ENCODE measurements around the gene SETBP1. TPM values are rescaled to one million over a fixed set of nuclear protein-coding genes. Genes with fewer than 3 reads are reported as not detected.

SETBP1 gene
- total and polyA plus RNA-seq, 2 of the 8 experiments (the other 6 are each of a cell fraction or from before 2014, with no cell fraction given): 2.0 to 6.5 TPM

GRCh38 chr18:44883671-44884070, 203.0 kb downstream of the SETBP1 start:
- H2BK12ac ChIP-seq (ENCODE audit: low read depth, low read length): no peak overlapping the region
- no peak overlapping the region for H4K8ac ChIP-seq (ENCODE audit: extremely low read depth, insufficient read depth, low read length)
- no peak overlapping the region for H3K4ac ChIP-seq (replicated peaks; ENCODE audit: insufficient read length, low read depth, low read length)
- H4K20me1 ChIP-seq (replicated peaks in 1 of 2; ENCODE audit: control insufficient read depth in 1 of 2, insufficient read depth in 2 of 2, low read length in 2 of 2): no peaks in the 10 kb centered on the region
- no peaks in the 10 kb centered on the region for H3K79me2 ChIP-seq (ENCODE audit: control insufficient read depth in 1 of 2, insufficient read depth in 2 of 2, low read length in 2 of 2)
- CTCF ChIA-PET (ENCODE audit: partially characterized antibody): no interaction called here
- WGBS, 2 experiments (ENCODE audit: extremely low coverage in 1 of 2, insufficient coverage in 1 of 2, insufficient read length in 1 of 2, insufficient replicate concordance in 2 of 2, low coverage in 1 of 2, low lambda C conversion rate in 2 of 2, missing lambda C conversion rate in 1 of 2): 91% methylated on average over 4 of the region's 4 CpGs; no CpG with 5 or more reads in 1 of the 2 experiments
- H4K5ac ChIP-seq (ENCODE audit: insufficient read length, low read depth, low read length): no peak overlapping the region
- FAIRE-seq (no peak), DNase-seq (ENCODE audit: low read depth in 1 of 2, low spot score in 2 of 2) (no peak)
- H2BK5ac ChIP-seq (ENCODE audit: low read depth, low read length): no peak overlapping the region
- no peak overlapping the region for H2BK15ac ChIP-seq (ENCODE audit: low read length)
- H3K23me2 ChIP-seq (ENCODE audit: low read depth, low read length): no peaks in the 10 kb centered on the region
- H3K23ac ChIP-seq (ENCODE audit: insufficient read length): no peak overlapping the region
- no peak overlapping the region for H3K4me3 ChIP-seq (ENCODE audit: extremely low read depth in 1 of 4, insufficient read depth in 2 of 4, low read depth in 3 of 4, low read length in 4 of 4)
- H3K9ac ChIP-seq (replicated peaks in 1 of 4; ENCODE audit: extremely low read depth in 1 of 4, low read depth in 3 of 4, low read length in 3 of 4): no peak overlapping the region
- no peak overlapping the region for H2AK5ac ChIP-seq (ENCODE audit: low read depth, low read length)
- H3K18ac ChIP-seq (ENCODE audit: extremely low read depth, low read length): no peak overlapping the region
- H2AFZ ChIP-seq (ENCODE audit: low read length): no peak overlapping the region
- H3K27me3 ChIP-seq (replicated peaks in 1 of 4; ENCODE audit: control insufficient read depth in 3 of 4, extremely low read depth in 1 of 4, insufficient read depth in 3 of 4, low read length in 3 of 4): no peaks in the 10 kb centered on the region
- no peak overlapping the region for H2BK20ac ChIP-seq (ENCODE audit: low read length)
- H3K4me2 ChIP-seq (ENCODE audit: insufficient read depth in 1 of 2, low read depth in 2 of 2, low read length in 2 of 2): no peak overlapping the region
- no peak overlapping the region for H2BK120ac ChIP-seq (replicated peaks; ENCODE audit: low read depth, low read length)
- no peak overlapping the region for H3K27ac ChIP-seq (ENCODE audit: low read depth, low read length)
- no peak overlapping the region for H3K56ac ChIP-seq (replicated peaks; ENCODE audit: insufficient read length, low read depth, low read length)
- H3K79me1 ChIP-seq (ENCODE audit: low read depth, low read length): no peaks in the 10 kb centered on the region
- H4K91ac ChIP-seq (replicated peaks; ENCODE audit: insufficient read length, low read length): no peak overlapping the region
- peaks cover 0 to 9% (median 3%) of the 10 kb centered on the region in 4 experiments; a peak in 3 of 7 replicates for H3K4me1 ChIP-seq (replicated peaks in 1 of 4; ENCODE audit: control insufficient read depth in 3 of 4, insufficient read depth in 4 of 4, low read length in 3 of 4)
- no peaks in the 10 kb centered on the region; a peak in 2 of 4 replicates for H3K9me3 ChIP-seq (ENCODE audit: insufficient read depth in 2 of 2, low read depth in 1 of 2, low read length in 1 of 2)
- no peak overlapping the region for H3K14ac ChIP-seq (ENCODE audit: insufficient read length)
- POLR2A ChIA-PET (ENCODE audit: partially characterized antibody): no interaction called here
- H3K36me3 ChIP-seq (ENCODE audit: control insufficient read depth in 2 of 4, insufficient read depth in 4 of 4, low read length in 3 of 4): no peaks in the 10 kb centered on the region
- TF ChIP-seq CBX8 (IDR thresholded peaks at IDR 0.05; ENCODE audit: borderline replicate concordance, low read depth, low read length) (no peak), CHD1 (IDR thresholded peaks at IDR 0.05; ENCODE audit: low read depth, low read length) (no peak)

Data from H1 (cell line).